Immature natural killer cell (primary cell): ENCODE measurements around the gene MYL3. TPM values are rescaled to one million over a fixed set of nuclear protein-coding genes. Genes with fewer than 3 reads are reported as not detected.
A peak's percentile ranks its signal among the peaks of the same experiment; 100 is the strongest.

Experiments used
- DNase-seq, 3 donors: peaks; one replicate each; pipeline ENCODE4 v3.0.0; 2022; ENCODE audit warnings: mixed read lengths in 1 of 3
- H3K27ac Mint-ChIP-seq, 6 donors: one replicate each; pipeline ENCODE4 v1.8.0; 2020; ENCODE audit warnings: mixed read lengths in 6 of 6, mild to moderate bottlenecking in 5 of 6, inconsistent platforms in 4 of 6, moderate library complexity in 3 of 6
- H3K27me3 Mint-ChIP-seq, 3 donors: one replicate each; pipeline ENCODE4 v1.8.0; 2020 to 2021; ENCODE audit warnings: low read depth in 3 of 3, mild to moderate bottlenecking in 3 of 3, mixed read lengths in 3 of 3, moderate library complexity in 3 of 3, inconsistent platforms in 1 of 3
- H3K36me3 Mint-ChIP-seq, 3 donors: one replicate each; pipeline ENCODE4 v1.8.0; 2020; ENCODE audit warnings: mixed read lengths in 3 of 3, inconsistent platforms in 2 of 3, mild to moderate bottlenecking in 2 of 3
- H3K4me1 Mint-ChIP-seq, 2 donors: one replicate each; pipeline ENCODE4 v1.8.0; 2020; ENCODE audit warnings: inconsistent platforms in 2 of 2, mild to moderate bottlenecking in 2 of 2, mixed read lengths in 2 of 2, moderate library complexity in 1 of 2
- H3K4me3 Mint-ChIP-seq, 5 donors: one replicate each; pipeline ENCODE4 v1.8.0; 2020; ENCODE audit warnings: mild to moderate bottlenecking in 5 of 5, mixed read lengths in 5 of 5, inconsistent platforms in 3 of 5, moderate library complexity in 3 of 5
- H3K9me3 Mint-ChIP-seq, 6 donors: one replicate each; pipeline ENCODE4 v1.8.0; 2020; ENCODE audit warnings: mild to moderate bottlenecking in 6 of 6, mixed read lengths in 6 of 6, inconsistent platforms in 4 of 6, moderate library complexity in 3 of 6
- polyA plus RNA-seq, 3 donors: library from polyadenylated mRNA; unstranded; fragments of 300-500 nt; fragmentation: Illumina TruSeq; gene quantifications; one replicate each; pipeline ENCODE4 v1.2.3, GENCODE V29; 2021

MYL3 gene
- polyA plus RNA-seq, 3 donors from 2014 or later, result not detected

- Mint-ChIP-seq H3K27me3 (peaks cover 4 to 5% (median 4%) of the 10 kb centered on the region in 3 donors), H3K9me3 (peaks cover 10 to 24% (median 19%) of the 10 kb centered on the region in 6 donors), H3K4me3 (peak overlapping the region; percentile 15 to 83 (median 81)), H3K4me1 (peaks cover 4 to 6% of the 10 kb centered on the region in 2 donors), H3K27ac (peak overlapping the region in 5 of 6 donors; percentile 3 to 68 (median 48)), H3K36me3 (peaks cover 5 to 8% (median 6%) of the 10 kb centered on the region in 3 donors)
- no peak for DNase-seq
Measured at GRCh38 chr3:46844397-46844796, 18.8 kb downstream of the MYL3 start.

- DNase-seq, result no peak
- Mint-ChIP-seq H3K4me1 (peaks cover 4 to 6% of the 10 kb centered on the region in 2 donors), H3K9me3 (peaks cover 14 to 33% (median 26%) of the 10 kb centered on the region in 6 donors), H3K27me3 (peaks cover 2 to 5% (median 3%) of the 10 kb centered on the region in 3 donors), H3K4me3 (no peak overlapping the region), H3K27ac (no peak overlapping the region), H3K36me3 (peaks cover 11 to 15% (median 13%) of the 10 kb centered on the region in 3 donors)
Measured at GRCh38 chr3:46843508-46843907, 19.7 kb downstream of the MYL3 start.

GRCh38 chr3:46840491-46840890 lies 22.8 kb downstream of the MYL3 start:
- peaks cover 3 to 5% (median 5%) of the 10 kb centered on the region in 3 donors for H3K27me3 Mint-ChIP-seq
- DNase-seq, result no peak
- H3K36me3 Mint-ChIP-seq, result peaks cover 15 to 27% (median 16%) of the 10 kb centered on the region in 3 donors
- H3K9me3 Mint-ChIP-seq, result peaks cover 14 to 42% (median 30%) of the 10 kb centered on the region in 6 donors
- peaks cover 2 to 6% of the 10 kb centered on the region in 2 donors for H3K4me1 Mint-ChIP-seq
- no peak overlapping the region for H3K27ac Mint-ChIP-seq
- H3K4me3 Mint-ChIP-seq, result no peak overlapping the region

GRCh38 chr3:46838301-46838700 lies 24.9 kb downstream of the MYL3 start:
- Mint-ChIP-seq H3K9me3 (peaks cover 14 to 42% (median 30%) of the 10 kb centered on the region in 6 donors), H3K36me3 (peaks cover 15 to 27% (median 16%) of the 10 kb centered on the region in 3 donors), H3K4me3 (no peak overlapping the region), H3K4me1 (no peaks in the 10 kb centered on the region), H3K27me3 (peaks cover 3 to 5% (median 5%) of the 10 kb centered on the region in 3 donors), H3K27ac (no peak overlapping the region)
- DNase-seq, result no peak

GRCh38 chr3:46835491-46835890 lies 27.8 kb downstream of the MYL3 start:
- no peak for DNase-seq
- Mint-ChIP-seq H3K4me3 (no peak overlapping the region), H3K4me1 (peaks cover 0 to 1% of the 10 kb centered on the region in 2 donors), H3K36me3 (peaks cover 11 to 22% (median 15%) of the 10 kb centered on the region in 3 donors), H3K27me3 (peaks cover 3 to 5% (median 3%) of the 10 kb centered on the region in 3 donors), H3K27ac (no peak overlapping the region), H3K9me3 (peaks cover 5 to 27% (median 18%) of the 10 kb centered on the region in 6 donors)

- Mint-ChIP-seq H3K4me3 (no peak overlapping the region), H3K36me3 (peaks cover 11 to 20% (median 12%) of the 10 kb centered on the region in 3 donors), H3K4me1 (peaks cover 3 to 6% of the 10 kb centered on the region in 2 donors), H3K27me3 (peaks cover 3 to 5% (median 3%) of the 10 kb centered on the region in 3 donors), H3K9me3 (peaks cover 5 to 24% (median 14%) of the 10 kb centered on the region in 6 donors), H3K27ac (no peak overlapping the region)
- DNase-seq, result no peak
Measured at GRCh38 chr3:46835054-46835453, 28.2 kb downstream of the MYL3 start.

- no peak for DNase-seq
- H3K4me1 Mint-ChIP-seq, result peaks cover 15 to 19% of the 10 kb centered on the region in 2 donors
- peaks cover 4 to 13% (median 4%) of the 10 kb centered on the region in 3 donors for H3K36me3 Mint-ChIP-seq
- no peak overlapping the region for H3K4me3 Mint-ChIP-seq
- no peak overlapping the region for H3K27ac Mint-ChIP-seq
- peaks cover 0 to 13% (median 6%) of the 10 kb centered on the region in 6 donors for H3K9me3 Mint-ChIP-seq
- peaks cover 0 to 3% (median 3%) of the 10 kb centered on the region in 3 donors for H3K27me3 Mint-ChIP-seq
Measured at GRCh38 chr3:46833346-46834300, 29.6 kb downstream of the MYL3 start.

- H3K4me1 Mint-ChIP-seq, result peaks cover 19 to 32% of the 10 kb centered on the region in 2 donors
- peaks cover 0 to 3% (median 0%) of the 10 kb centered on the region in 3 donors for H3K27me3 Mint-ChIP-seq
- no peak for DNase-seq
- H3K27ac Mint-ChIP-seq, result no peak overlapping the region
- H3K36me3 Mint-ChIP-seq, result no peaks in the 10 kb centered on the region
- H3K4me3 Mint-ChIP-seq, result no peak overlapping the region
- no peaks in the 10 kb centered on the region for H3K9me3 Mint-ChIP-seq
Measured at GRCh38 chr3:46831841-46832240, 31.4 kb downstream of the MYL3 start.

- H3K4me1 Mint-ChIP-seq, result peaks cover 19 to 32% of the 10 kb centered on the region in 2 donors
- H3K9me3 Mint-ChIP-seq, result no peaks in the 10 kb centered on the region
- peak overlapping the region in 1 of 6 donors; percentile 87 for H3K27ac Mint-ChIP-seq
- no peak for DNase-seq
- H3K4me3 Mint-ChIP-seq, result no peak overlapping the region
- no peaks in the 10 kb centered on the region for H3K36me3 Mint-ChIP-seq
- peaks cover 0 to 3% (median 2%) of the 10 kb centered on the region in 3 donors for H3K27me3 Mint-ChIP-seq
Measured at GRCh38 chr3:46831316-46831715, 31.9 kb downstream of the MYL3 start.

GRCh38 chr3:46830801-46831200 lies 32.4 kb downstream of the MYL3 start:
- Mint-ChIP-seq H3K27me3 (peaks cover 0 to 4% (median 3%) of the 10 kb centered on the region in 3 donors), H3K36me3 (no peaks in the 10 kb centered on the region), H3K9me3 (no peaks in the 10 kb centered on the region), H3K4me1 (peaks cover 19 to 32% of the 10 kb centered on the region in 2 donors), H3K4me3 (no peak overlapping the region), H3K27ac (peak overlapping the region in 3 of 6 donors; percentile 21 to 87 (median 71))
- DNase-seq, result no peak

- Mint-ChIP-seq H3K4me3 (peak overlapping the region in 1 of 5 donors; percentile 27), H3K36me3 (no peaks in the 10 kb centered on the region), H3K27ac (peak overlapping the region; percentile 41 to 87 (median 77)), H3K27me3 (peaks cover 0 to 4% (median 3%) of the 10 kb centered on the region in 3 donors), H3K9me3 (no peaks in the 10 kb centered on the region), H3K4me1 (peaks cover 19 to 32% of the 10 kb centered on the region in 2 donors)
- peak; percentile 59 to 66 (median 60) for DNase-seq
Measured at GRCh38 chr3:46829699-46830208, 33.5 kb downstream of the MYL3 start.

- peaks cover 0 to 4% (median 4%) of the 10 kb centered on the region in 3 donors for H3K27me3 Mint-ChIP-seq
- peaks cover 19 to 31% of the 10 kb centered on the region in 2 donors for H3K4me1 Mint-ChIP-seq
- H3K4me3 Mint-ChIP-seq, result no peak overlapping the region
- no peak for DNase-seq
- H3K36me3 Mint-ChIP-seq, result peaks cover 6 to 9% (median 8%) of the 10 kb centered on the region in 3 donors
- H3K9me3 Mint-ChIP-seq, result peaks cover 0 to 11% (median 4%) of the 10 kb centered on the region in 6 donors
- no peak overlapping the region for H3K27ac Mint-ChIP-seq
Measured at GRCh38 chr3:46825450-46825849, 37.8 kb downstream of the MYL3 start.

- H3K4me3 Mint-ChIP-seq, result no peak overlapping the region
Measured at GRCh38 chr3:46824211-46824970, 38.9 kb downstream of the MYL3 start.

More at GRCh38 chr3:46824211-46824970, 38.9 kb downstream of the MYL3 start:
- H3K36me3 Mint-ChIP-seq, result peaks cover 6 to 9% (median 8%) of the 10 kb centered on the region in 3 donors
- H3K27ac Mint-ChIP-seq, result no peak overlapping the region
- peaks cover 0 to 11% (median 4%) of the 10 kb centered on the region in 6 donors for H3K9me3 Mint-ChIP-seq
- peaks cover 10 to 20% of the 10 kb centered on the region in 2 donors for H3K4me1 Mint-ChIP-seq
- H3K27me3 Mint-ChIP-seq, result peaks cover 0 to 4% (median 4%) of the 10 kb centered on the region in 3 donors
- DNase-seq, result no peak
